HG02763 (cell line): ENCODE data around the gene MOXD1.

Experiments used
- ATAC-seq: cut with Tn5 transposase; IDR thresholded peaks from one replicate; pipeline ENCODE4 v1.9.1; 2021; ENCODE audit warnings: mild to moderate bottlenecking, moderate library complexity; ENCODE audit not compliant: unreplicated experiment

MOXD1 gene

GRCh38 chr6:132246632-132247270 is 154.5 kb downstream of the MOXD1 start:
- no peak for ATAC-seq

- no peak for ATAC-seq
These were observed 155.1 kb downstream of the MOXD1 start for GRCh38 chr6:132246120-132246617.
